ENCODE results near the gene ARID1B.

The ARID1B gene

DNA sequence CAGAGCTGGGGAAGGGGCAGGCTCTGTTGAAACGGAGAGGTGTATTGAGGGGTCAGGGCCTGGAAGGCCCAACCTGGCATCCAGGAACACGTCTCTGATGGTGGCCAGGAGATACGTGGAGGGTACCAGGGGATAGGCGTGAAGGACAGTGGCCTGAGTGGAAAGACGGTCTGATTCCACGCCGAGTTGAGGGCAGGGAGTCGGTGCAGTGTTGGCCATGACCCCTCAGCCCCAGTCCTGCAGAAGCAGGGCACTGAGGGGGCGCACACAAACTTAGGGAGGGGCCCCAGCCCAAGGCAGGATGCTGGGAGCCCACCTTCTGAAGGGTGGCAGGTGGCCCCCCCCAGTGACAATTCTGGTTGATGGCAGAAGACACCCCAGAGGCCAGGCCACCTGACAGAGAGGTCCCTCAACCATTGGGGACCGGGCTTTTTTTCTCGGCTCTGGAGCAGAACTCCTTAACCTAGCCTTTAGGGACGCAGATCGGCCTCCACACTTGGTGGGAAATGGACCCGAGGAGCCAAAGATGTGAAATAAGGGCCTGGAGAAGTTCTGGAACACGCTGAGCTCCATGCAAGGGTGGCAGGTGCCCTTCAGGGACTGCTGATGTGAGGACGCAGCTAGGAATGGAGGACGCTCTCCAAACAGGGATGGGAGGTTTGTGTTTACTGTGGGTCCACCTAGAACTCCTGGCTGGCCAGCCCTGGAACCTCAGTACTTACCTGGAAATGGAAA is 455.1 kb downstream of the ARID1B start:
- no peak for ATAC-seq

DNA sequence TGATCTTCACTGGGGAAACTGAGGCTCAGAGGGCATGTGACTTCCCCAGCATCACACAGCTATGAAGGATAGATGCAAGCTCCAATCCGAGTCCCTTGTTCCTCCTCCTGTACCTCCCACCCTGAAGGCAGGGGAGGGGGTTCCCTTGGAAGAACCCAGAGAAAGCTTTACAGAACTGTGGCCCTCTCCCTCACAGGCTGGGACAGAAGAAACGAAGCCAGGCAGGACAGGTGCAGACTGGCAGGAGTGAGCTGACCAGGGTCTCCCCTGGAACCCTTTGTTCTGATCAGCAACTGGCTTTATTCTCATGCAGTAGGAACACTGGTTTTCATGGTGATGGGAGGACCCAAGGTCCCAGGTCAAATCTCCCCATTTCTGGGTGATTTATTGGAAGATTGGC is 456.0 kb downstream of the ARID1B start:
- ATAC-seq: no peak

- no peak for ATAC-seq
Observed at GRCh38 chr6:157233686-157234085, 456.5 kb downstream of the ARID1B start.

DNA sequence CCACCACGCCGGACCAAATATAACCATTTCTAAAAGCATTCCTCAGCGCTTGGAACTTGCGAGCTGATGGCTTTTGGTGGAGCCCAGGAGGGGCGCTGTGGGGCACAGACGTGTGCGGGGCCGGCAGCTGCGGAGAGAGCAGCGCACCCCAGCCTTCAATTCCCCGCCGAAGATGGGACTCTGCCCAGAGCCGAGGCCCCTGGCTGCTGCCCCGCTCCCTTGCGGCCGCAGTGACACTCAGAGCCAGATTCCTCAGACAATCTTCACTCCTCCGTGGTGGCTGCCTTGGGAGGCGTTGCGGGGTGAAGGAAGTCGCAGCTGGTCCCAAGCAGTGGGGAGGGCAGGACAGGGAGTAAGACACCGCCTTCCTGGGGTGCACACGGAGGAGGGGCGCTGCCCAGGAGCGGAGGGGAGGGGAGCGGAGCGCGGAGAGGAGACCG is 458.4 kb downstream of the ARID1B start:
- peak; percentile 69 to 77 for ATAC-seq

- ATAC-seq: peak; percentile 28 to 39
Observed at GRCh38 chr6:157236040-157236725, 459.0 kb downstream of the ARID1B start.

GRCh38 chr6:157238346-157238745 is 461.2 kb downstream of the ARID1B start:
- ATAC-seq: peak in 1 of 2 donors; percentile 6

GRCh38 chr6:157239148-157239547 is 462.0 kb downstream of the ARID1B start:
- no peak for ATAC-seq

DNA sequence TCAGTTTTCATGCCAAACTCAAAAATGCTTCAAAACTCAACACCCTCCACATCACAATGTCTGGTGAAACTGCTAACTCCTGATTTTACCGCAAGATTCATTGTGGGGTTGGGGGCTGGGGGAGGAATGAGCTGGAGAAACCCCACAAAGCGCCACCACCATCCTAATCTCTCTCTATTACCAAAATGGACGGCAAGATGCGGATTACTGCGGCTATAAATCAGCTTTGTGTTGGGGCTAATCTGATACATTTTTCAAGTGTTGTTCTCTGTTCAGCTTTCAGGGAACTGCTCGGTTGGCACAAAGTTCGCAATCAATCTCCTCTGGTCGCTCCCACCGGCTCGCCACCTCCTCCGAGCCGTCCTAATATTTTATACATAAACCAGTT is 462.5 kb downstream of the ARID1B start:
- no peak for ATAC-seq

- no peak for ATAC-seq
Observed at GRCh38 chr6:157240059-157240959, 463.1 kb downstream of the ARID1B start.

GRCh38 chr6:157240960-157241311 is 463.8 kb downstream of the ARID1B start:
- no peak for ATAC-seq

DNA sequence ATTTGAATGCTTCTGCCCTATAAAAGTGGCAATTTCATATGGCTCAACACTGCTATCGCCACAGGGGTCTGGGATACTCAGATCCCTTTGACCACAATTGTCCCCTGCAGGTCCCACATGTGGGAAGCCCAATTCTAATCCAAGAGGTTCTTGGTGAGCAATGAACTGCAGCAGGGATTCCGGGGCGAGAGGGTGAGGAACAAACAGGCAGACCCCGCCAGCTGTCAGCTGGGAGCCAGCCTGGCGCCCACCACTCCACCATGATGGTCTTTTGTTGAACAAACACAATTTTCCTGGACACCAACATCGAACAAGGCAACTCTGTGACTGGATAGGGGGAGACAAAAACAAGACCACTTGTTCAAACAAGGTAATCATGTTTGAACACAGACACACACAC is 465.6 kb downstream of the ARID1B start:
- no peak for ATAC-seq

DNA sequence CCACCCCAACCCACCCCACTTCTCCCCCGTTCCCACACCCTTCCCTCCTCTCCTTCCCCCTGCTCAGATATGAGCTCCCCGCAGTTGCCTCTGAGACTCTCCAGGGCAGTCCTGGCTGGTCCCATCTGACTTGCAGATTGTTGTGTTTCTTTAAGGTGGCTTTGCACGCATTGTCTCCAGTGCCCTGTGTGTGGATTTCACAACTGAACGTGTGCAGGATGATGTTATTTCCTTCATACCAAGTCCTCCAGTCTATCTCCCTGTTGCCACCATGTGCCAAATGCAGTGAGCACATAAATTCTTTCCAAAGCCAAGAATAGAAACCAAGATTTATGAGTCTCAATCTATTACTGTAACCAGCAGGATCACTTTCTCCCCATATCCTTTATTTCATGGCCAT is 467.0 kb downstream of the ARID1B start:
- no peak for ATAC-seq

- ATAC-seq: no peak
Observed at GRCh38 chr6:157244780-157245179, 467.6 kb downstream of the ARID1B start.

DNA sequence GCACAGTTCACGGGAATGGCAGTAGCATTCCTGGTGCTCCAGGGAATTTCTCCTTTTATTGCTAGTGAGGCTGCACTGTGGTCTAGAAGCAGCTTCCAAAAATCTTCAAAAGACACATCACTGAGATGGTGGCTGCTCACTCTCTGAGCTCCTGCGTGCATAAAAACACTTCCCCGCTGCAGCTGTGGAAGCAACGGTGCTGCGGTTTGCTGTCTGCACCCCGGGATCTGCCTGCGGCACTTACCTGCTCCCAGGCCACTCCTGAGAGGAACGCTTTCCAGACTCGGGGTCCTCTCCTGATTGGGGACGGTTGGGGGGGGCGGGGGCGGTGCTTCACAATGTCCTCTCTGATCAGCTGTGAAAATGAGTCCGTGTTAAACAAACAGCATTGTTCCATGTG is 468.3 kb downstream of the ARID1B start:
- ATAC-seq: no peak

DNA sequence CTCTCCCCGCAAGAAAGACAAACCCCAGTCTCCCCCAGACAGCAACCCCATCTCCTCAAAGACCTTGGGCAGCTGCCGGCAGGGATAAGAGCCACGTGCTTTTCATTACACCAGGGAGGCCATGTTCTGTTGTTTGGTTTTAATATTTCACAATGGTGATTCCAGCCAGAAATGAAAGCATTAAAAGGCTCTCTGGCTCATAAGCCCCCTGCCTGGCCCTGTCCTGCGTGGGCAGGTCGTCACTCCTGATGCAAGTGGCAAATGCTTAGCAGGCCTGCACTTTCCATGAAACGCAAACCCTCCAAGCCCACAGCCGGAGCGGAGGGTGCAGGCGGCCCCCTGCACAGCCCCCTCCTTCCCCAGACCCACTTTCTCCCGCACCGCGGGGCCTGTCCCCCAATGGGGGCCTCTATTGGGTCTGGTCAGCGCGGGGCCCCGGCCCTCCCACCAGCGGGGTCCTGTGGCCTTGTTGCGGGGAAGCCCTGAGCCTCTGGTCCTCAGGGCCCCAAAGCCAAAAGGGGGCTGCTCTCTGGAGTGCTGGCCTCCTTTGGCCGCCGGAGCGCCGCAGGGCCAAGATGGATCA is 469.0 kb downstream of the ARID1B start:
- no peak for ATAC-seq

GRCh38 chr6:157246771-157247484 is 469.8 kb downstream of the ARID1B start:
- no peak for ATAC-seq

GRCh38 chr6:157248264-157248663 is 471.1 kb downstream of the ARID1B start:
- no peak for ATAC-seq

DNA sequence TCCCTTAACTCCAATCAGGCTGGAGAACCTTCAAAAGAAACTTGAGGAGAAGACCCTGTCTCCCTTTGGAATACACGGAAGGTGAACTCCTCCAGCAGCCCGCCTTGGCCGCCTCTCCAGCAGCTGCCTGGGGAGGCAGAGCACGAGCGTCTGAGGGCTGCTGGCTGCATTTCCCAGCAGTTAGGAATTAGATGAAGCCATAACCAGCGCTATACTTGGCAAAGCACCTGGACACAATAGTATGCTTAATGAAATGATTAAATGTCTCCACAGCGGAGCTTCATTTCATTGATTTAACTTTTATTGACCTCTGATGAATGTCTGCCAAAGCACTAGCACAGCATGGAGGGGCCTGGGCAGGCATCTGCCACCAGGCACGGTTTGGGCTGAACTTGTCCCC is 472.6 kb downstream of the ARID1B start:
- no peak for ATAC-seq

- no peak for ATAC-seq
Observed at GRCh38 chr6:157251586-157252247, 474.5 kb downstream of the ARID1B start.

DNA sequence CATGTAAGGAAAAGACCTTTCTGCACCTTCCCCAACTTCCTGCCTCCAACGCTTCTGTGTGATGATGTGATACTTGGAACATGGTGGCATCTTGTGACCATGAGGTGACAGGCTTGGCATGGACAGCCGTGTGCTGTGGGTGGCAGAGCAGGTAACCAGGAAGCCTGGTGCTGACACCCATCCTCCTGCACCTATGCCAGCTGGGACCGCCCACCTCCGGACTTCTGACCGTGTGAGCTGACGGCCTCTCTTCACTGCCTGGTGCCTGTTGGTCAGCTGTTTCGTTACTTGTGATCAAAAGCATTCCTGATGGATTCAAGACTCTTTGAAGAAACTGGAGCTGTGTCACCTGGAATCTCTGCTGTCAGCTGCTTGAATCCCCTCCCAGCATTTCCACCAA is 475.8 kb downstream of the ARID1B start:
- ATAC-seq: no peak

- no peak for ATAC-seq
Observed at GRCh38 chr6:157253699-157254098, 476.5 kb downstream of the ARID1B start.

- no peak for ATAC-seq
Observed at GRCh38 chr6:157254538-157254937, 477.4 kb downstream of the ARID1B start.

Measured in activated CD4-positive, CD25-positive, alpha-beta regulatory T cell treated with anti-CD3 and anti-CD28 coated beads, Interleukin-2, amount 50 U/mL, for 24 hours (primary cell).